HG03025 (cell line): Measurements from ENCODE around the gene THRB.
"Not testable (repeated sequence)": the region's sequence is repeated elsewhere in the genome, so short reads cannot be mapped to it uniquely, and the experiment has no call there.

ENCODE experiments used
- ATAC-seq: cut with Tn5 transposase; IDR thresholded peaks from one replicate; pipeline ENCODE4 v1.9.1; 2021; ENCODE audit warnings: mild to moderate bottlenecking, moderate library complexity; ENCODE audit not compliant: unreplicated experiment, low FRiP score

The THRB gene

GRCh38 chr3:24416224-24416623 lies 78.4 kb downstream of the THRB start:
- ATAC-seq: no peak

- ATAC-seq: no peak
These were observed 78.8 kb downstream of the THRB start for GRCh38 chr3:24415824-24416223.

- not testable (repeated sequence) for ATAC-seq
These were observed 81.0 kb downstream of the THRB start for GRCh38 chr3:24413662-24414061.

- ATAC-seq: no peak
These were observed 83.8 kb downstream of the THRB start for GRCh38 chr3:24410860-24411259.

DNA sequence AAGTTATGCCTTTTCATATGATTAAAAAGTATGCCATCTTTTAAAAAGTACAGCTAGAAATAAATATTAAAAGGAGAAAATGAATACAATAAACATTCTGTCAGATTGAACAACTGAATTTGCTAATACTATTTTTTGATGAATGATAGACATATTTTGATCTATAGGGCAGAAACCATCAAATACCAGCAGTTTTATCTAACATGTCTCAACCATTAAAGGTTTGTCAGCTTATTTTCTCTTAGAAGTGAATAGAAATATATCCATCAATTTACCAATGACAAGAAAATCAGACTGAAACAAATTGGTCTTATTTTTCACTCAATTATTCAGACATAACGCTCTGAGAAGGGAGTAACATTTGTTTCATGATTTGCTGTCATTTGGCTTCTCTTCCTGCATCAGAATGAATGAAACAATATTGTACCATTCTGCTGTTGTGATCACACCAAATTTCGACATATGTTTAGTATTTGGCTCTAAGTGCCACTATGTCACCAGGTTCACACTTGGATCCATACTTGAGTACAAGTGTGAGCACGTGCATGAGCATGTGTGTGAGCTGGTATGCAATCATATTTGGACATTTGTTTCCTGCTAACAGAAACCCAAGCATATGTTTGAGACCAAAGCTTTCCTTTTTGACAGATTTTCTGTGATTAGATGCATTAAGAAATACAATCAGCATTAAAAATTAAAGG lies 86.5 kb downstream of the THRB start:
- ATAC-seq: no peak

- no peak for ATAC-seq
These were observed 87.8 kb downstream of the THRB start for GRCh38 chr3:24406900-24407299.

- ATAC-seq: no peak
These were observed 89.6 kb downstream of the THRB start for GRCh38 chr3:24405057-24405456.

DNA sequence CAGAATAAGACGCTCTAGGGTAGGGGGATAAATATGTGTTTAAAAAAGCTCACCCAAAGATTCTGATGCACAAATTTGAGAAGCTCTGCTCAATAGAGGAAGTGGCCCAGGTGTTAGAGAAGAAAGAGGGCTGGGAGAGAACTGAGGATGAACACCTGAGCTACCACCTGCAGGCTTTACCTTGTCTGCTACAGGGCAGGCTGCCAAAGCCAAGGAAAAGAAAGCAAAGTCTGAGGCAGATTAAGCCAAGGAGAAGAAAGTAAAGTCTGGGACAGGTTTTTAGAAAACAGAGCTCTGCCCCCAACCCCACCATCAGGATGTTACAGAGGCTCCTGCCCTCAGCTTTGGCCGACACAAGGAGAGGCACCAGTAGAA lies 92.9 kb downstream of the THRB start:
- no peak for ATAC-seq

- no peak for ATAC-seq
These were observed 93.4 kb downstream of the THRB start for GRCh38 chr3:24401090-24401810.

DNA sequence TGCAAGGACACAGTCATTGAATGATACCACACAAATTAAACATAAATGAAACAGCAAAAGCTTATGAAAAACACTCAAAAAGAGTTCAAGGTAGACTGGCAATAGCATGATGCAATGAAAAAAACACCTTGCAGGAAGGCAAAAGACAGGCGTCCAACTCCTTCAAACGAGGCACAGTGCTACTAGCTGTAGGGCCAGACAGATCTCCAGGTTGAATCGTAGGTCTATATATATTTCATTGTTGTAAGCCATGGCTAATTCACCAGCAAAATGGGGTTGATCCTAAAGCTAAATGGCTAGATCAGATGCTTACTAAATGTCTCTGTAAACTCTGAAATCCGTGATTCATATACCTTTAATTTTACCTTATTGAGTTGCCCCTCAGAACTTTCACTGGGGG lies 94.2 kb downstream of the THRB start:
- ATAC-seq: no peak

- no peak for ATAC-seq
These were observed 94.6 kb downstream of the THRB start for GRCh38 chr3:24400015-24400414.

DNA sequence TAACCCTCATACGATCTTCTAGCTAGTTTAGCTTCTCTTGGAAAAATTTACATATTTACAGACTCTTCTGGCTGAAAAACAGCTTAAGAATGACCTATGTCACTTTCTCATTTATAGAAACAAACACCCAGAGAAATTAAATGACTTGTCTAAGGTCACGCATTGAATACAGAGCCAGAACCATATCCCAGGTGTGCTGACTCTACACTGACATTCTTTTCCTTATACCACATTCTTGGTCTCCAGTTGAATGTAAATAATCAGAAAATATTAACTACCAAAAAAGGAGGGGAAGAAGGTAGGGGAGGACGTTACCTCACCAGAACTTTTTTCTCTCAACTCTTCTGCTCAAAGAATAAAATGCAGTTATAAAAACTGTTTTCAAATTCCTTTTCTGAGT lies 95.0 kb downstream of the THRB start:
- no peak for ATAC-seq

GRCh38 chr3:24398712-24399111 lies 95.9 kb downstream of the THRB start:
- not testable (repeated sequence) for ATAC-seq

GRCh38 chr3:24396338-24396737 lies 98.3 kb downstream of the THRB start:
- no peak for ATAC-seq

GRCh38 chr3:24394754-24395153 lies 99.9 kb downstream of the THRB start:
- no peak for ATAC-seq

DNA sequence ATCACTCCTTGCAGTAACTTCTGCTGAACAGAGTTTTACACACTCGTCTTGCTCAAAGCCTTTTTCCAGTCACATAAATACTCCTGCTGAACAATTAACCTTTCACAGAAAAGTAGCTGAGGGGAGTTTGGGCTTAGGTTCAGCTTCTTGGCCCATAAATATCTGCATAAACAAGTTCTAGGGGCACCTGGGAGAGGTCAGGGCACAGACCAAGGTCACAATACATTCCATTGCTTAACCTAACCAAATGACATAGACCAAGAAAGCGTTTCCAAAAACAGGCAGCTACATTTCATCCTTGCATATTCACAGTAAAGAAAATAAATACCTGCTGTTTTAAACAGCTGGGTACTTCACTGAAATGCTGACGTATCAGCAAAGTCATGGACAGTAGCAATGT lies 101.3 kb downstream of the THRB start:
- ATAC-seq: no peak

GRCh38 chr3:24390169-24391130 lies 104.2 kb downstream of the THRB start:
- ATAC-seq: no peak

- no peak for ATAC-seq
These were observed 105.3 kb downstream of the THRB start for GRCh38 chr3:24389108-24390090.

DNA sequence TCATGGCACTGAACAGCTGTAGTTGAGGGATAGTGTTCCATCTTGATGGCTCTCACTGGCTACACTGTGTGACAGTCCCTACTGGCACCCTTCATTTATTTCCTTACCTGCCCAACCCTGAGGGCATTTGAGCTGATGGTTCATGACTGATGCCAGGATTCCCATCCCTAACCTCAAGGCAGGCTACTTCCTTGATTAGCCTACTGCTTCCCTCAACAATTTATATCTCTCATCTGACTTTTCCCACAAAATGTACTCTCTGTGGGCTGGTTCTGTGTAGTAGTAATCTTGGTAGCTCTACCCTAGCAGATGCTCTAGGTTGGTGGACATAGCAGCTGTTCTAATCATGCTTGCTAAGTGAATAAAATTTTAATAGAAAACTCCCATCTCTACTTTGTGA lies 106.0 kb downstream of the THRB start:
- no peak for ATAC-seq

DNA sequence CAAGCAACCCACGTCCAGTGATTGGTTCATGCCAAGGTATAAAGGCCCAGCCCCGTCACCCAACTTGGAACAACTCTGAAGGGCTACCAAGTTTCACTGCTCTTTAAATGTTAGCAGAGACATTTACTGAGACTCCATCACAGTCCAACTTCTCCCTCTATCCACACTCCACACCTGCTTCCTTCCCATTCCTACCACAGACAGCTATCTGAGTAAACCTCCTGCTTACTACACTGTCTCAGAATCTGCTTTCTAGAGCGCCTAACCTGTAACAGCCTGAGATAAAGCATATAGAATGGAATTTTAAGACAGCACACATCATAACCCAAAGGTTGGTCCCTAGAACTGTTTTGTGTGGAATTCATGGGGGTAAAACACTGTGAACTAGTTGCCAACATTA lies 106.5 kb downstream of the THRB start:
- ATAC-seq: no peak
